HG03354 (cell line): ENCODE results near the gene FIGNL1.

Source experiments
- ATAC-seq: cut with Tn5 transposase; IDR thresholded peaks from one replicate; pipeline ENCODE4 v1.9.1; 2021; ENCODE audit warnings: mild to moderate bottlenecking; ENCODE audit not compliant: unreplicated experiment, poor library complexity, severe bottlenecking

FIGNL1 gene

GRCh38 chr7:50431722-50432305 is 18.3 kb downstream of the FIGNL1 start:
- no peak for ATAC-seq

DNA sequence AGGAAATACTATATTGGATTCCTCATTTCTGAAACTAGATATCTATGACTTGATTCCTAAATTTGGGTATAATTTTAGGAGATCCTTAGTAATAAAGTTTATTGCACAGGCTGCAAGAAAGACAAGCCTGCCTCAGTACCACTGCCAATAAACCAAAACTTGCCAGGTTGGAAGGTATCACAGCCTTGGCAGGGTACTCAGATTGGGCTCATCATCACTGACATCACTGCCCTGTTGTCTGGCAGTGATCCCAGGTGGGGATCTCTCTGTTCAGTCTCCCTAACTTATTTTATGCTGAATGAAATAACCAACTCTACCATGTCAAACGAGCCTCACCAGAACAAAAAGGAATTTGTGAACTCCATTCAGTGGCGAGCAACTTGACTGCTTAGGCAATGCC is 18.8 kb downstream of the FIGNL1 start:
- no peak for ATAC-seq

DNA sequence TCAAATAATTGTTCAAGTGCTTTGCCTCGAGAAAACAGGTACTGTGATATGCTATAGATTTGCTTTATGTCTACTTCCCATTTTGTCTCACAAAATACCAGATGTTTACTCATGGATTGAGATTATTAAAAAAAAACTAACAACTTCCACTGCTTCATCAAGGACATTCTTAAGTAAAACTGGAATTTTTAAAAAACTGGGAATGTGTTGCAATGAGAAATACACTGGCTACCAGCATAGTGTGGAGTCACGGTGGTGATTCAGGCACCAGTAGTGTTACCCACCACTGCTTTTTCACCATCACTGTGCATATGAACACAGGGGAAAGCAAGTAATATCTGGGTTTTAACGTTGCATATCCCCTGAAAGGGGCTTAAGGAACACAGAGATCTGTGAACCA is 21.2 kb downstream of the FIGNL1 start:
- ATAC-seq, result no peak

DNA sequence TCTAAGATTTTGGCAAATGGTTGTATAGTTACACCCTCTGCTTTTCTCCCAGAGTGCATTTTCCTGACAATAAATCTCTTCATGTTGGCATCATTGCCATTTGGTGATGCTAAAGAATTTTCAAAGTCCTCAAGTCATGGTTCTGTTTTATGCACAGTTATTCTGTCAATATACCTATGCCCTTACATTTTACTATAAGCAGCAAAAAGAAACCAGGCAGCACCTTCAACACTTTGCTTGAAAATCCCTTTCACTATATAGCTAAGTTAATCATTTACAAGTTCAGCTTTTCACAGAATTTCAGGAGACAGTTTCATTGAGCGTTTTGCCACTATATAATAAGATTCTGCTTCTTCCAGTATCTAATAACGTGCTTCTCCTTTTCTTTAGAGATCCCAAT is 22.6 kb downstream of the FIGNL1 start:
- no peak for ATAC-seq

GRCh38 chr7:50426280-50427045 is 23.7 kb downstream of the FIGNL1 start:
- ATAC-seq, result no peak

GRCh38 chr7:50425318-50425717 is 24.8 kb downstream of the FIGNL1 start:
- no peak for ATAC-seq

- ATAC-seq, result no peak
These were observed 26.3 kb downstream of the FIGNL1 start for GRCh38 chr7:50423860-50424259.

- ATAC-seq, result no peak
These were observed 27.3 kb downstream of the FIGNL1 start for GRCh38 chr7:50422858-50423257.

- no peak for ATAC-seq
These were observed 29.1 kb downstream of the FIGNL1 start for GRCh38 chr7:50421043-50421442.

GRCh38 chr7:50418526-50419290 is 31.4 kb downstream of the FIGNL1 start:
- ATAC-seq, result no peak

- peak; percentile 87 for ATAC-seq
These were observed 32.0 kb downstream of the FIGNL1 start for GRCh38 chr7:50418086-50418515.

GRCh38 chr7:50416527-50417182 is 33.5 kb downstream of the FIGNL1 start:
- peak; percentile 84 for ATAC-seq

GRCh38 chr7:50415844-50416364 is 34.2 kb downstream of the FIGNL1 start:
- no peak for ATAC-seq

DNA sequence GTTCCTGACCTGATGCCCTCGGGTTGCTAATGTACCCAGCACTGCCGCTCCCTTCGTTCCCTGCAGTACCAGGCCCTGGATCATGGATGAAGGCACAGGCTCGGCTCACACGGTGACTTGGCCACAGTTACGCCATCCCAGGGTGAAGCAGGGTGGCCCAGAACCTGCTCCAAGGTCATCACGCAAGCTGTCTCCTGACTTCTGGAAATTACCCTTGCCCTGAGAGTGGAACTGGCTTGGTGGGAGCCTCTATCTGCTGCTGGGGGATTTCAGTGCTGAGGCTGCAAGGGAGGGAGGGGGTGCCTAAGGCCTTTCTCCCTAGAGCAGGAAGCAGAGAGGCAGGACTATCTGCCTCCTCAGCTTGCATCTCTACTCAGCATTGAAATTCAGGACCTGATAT is 36.6 kb downstream of the FIGNL1 start:
- ATAC-seq, result no peak

DNA sequence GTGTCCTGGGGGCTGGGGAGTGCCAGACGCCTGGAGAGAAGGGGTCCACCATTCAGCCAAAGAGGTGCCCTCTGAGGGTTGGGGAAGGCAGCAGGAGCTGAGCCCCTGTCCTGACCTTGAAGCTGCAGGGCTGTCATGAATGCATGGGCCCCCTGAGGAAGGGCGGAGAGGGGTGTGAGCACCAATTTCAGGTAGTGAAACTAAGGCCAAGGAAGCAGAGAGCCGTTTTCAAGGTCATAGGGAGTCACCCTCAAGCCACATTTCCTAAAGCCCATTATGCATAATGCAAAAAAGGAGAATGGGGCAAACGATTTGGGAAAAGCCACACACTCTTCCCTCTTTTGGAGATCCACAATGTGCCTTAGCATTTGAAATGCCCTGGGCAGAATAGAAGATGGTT is 37.2 kb downstream of the FIGNL1 start:
- ATAC-seq, result no peak

DNA sequence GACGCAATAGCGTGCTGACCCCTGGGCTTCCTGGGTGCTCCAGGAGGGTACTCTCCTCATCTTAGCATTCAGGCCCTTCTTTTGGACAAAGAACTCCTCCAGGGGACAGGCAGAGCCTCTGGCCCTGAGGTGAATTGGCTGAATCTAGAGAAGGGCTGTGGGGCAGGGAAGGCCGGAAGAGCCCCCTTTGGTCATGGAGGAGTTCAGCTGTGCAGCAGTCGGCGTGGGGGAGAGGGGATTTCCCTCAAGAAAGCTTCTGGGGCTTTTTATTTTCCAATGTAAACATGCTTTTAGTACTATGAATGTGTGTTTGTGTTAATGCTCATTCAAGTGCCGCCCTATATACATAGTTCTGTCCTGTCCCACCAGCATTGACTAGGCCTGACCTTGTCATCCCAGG is 38.8 kb downstream of the FIGNL1 start:
- peak; percentile 24 for ATAC-seq

DNA sequence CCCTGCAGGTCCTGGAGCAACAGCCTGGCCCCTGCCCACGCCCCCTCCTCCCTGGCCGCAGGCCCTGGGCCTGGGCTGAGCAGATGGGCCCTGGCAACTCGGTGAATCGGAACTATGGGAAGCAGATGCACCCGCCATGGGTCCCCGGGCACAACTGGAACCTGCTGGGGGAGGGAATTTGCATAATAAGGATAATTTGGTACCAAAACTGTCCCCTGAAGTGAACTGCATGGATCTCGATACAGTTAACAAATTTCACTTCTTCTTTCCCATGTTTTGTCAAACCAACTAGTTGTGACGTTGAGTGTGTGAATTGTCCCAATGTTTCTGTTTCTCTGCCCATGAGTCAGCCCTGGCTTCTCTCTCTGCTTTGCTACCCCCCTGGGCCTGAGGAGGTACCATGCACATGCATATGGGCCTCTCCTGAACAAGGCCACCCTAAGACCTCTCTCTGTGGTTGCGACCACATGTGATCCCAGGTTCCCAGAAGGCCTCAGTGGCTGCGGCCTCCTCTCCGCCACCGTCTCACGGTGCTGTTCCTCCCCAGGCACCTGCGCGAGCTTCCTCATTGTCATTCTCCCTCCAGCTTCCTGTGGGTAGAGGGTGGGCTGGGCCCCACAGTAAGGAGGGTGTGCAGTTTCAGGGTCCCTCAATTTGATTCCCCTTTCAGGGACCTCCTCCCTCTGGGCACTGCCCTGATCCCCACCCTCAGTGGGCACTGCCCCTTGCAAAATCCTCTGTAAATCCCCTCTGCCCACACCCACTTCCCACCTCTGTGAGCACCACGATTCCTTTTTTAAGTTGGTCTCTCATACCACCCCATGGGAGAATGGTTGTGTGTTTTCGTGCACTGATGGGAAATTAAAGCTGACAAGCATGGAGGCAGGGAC is 40.0 kb downstream of the FIGNL1 start:
- peak; percentile 45 for ATAC-seq

DNA sequence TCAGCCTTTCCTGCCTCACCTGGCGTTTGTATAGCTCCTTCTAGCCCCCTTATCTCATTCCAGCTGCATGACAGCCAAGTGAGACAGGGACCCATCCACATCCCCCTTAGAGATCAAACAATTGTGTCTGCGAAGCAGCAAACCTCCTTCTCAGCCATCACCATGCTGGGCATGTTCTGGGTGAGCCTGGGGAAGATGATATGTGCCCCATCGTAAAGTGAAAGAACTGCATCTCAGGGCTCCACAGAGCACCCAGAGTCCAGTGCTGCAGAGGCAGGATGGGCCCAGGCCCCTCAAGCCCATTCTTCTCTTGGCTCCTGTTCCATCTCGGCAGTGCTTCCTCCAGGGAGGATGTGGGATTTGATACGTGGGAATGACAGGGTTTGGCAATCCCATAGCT is 43.2 kb downstream of the FIGNL1 start:
- no peak for ATAC-seq

DNA sequence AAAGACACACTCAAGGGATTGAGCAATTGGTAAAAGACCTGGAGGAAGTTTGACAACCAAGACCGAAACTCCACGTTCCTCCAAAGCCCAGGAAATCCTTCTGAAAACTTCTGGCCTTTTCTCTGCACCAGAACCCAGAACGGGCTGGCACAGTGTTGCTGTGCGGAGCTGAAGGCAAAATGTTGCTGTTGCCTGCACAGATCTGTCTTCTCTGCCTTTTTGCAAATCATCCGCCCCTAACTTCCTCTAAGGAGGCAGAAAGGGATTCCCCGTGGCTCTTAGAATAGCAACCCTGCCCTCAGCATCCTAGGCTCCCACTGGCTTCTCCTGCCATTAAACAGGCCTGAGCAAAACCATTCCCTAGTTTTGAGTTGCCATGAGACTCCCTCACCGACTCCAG is 44.9 kb downstream of the FIGNL1 start:
- ATAC-seq, result no peak
